GM06990 (cell line): ENCODE results near the gene FAM107A.

Experiments used
- DNase-seq: peaks from one replicate; pipeline ENCODE4 v3.0.0-alpha.2; 2011; ENCODE audit not compliant: insufficient read length; ENCODE audit errors: extremely low read depth
- H3K27me3 ChIP-seq: replicated peaks from 2 replicates; pipeline ENCODE4 v1.6.0; 2011; ENCODE audit warnings: low read length; ENCODE audit not compliant: control insufficient read depth, insufficient read depth
- H3K36me3 ChIP-seq: 2 replicates; pipeline ENCODE4 v1.5.1; 2011; ENCODE audit warnings: low read length; ENCODE audit not compliant: control insufficient read depth, insufficient read depth
- H3K4me3 ChIP-seq: replicated peaks from 2 replicates; pipeline ENCODE4 v1.5.1; 2011; ENCODE audit warnings: low read depth, mild to moderate bottlenecking, control low read depth, low read length
- TF ChIP-seq, protein P1 (sequence below): IDR thresholded peaks from 2 replicates; pipeline ENCODE4 v1.5.1; 2011; ENCODE audit warnings: low read length, control low read depth, mild to moderate bottlenecking, inconsistent platforms; ENCODE audit not compliant: insufficient read depth, poor library complexity, severe bottlenecking

FAM107A gene

DNA sequence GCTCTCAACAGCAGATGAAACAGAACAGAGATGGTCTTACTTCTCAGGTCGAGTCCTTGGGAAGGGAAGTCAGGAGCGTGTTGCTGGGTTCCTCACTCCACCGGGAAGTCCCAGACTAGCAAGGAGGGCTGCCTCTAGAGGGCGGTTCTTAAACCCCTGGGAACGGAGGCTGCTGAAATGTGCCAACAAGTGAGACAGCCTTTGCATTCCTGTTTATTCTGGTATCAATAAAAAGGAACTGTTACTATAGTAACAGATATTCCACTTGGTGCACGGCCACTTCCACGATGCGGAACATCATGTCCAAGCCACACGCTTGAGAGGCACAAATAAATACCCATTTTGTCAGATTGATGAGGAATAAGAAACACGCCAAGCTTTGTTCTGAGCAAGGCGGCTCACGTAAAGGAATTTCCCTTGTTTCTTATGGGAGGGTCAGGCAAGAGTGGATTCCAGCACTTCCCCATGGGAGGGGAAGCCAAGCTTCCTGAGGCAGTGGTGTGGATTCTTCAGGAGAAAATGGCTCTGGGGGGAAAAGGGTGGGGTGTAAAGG, at the start of gene FAM107A:
FAM107A (minus strand) TSS at position 123 of the 553 bp plus-strand sequence. CDS start 7,531 bp downstream, outside the sequence.
- Histone ChIP-seq H3K27me3 (peaks cover 1% of the 10 kb centered on the region), H3K4me3 (no peak within 1 kb of the TSS), H3K36me3 (no peaks in the 10 kb centered on the region)
- TF ChIP-seq, protein P1, sequence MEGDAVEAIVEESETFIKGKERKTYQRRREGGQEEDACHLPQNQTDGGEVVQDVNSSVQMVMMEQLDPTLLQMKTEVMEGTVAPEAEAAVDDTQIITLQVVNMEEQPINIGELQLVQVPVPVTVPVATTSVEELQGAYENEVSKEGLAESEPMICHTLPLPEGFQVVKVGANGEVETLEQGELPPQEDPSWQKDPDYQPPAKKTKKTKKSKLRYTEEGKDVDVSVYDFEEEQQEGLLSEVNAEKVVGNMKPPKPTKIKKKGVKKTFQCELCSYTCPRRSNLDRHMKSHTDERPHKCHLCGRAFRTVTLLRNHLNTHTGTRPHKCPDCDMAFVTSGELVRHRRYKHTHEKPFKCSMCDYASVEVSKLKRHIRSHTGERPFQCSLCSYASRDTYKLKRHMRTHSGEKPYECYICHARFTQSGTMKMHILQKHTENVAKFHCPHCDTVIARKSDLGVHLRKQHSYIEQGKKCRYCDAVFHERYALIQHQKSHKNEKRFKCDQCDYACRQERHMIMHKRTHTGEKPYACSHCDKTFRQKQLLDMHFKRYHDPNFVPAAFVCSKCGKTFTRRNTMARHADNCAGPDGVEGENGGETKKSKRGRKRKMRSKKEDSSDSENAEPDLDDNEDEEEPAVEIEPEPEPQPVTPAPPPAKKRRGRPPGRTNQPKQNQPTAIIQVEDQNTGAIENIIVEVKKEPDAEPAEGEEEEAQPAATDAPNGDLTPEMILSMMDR, result no peak
- no peak for DNase-seq

DNA sequence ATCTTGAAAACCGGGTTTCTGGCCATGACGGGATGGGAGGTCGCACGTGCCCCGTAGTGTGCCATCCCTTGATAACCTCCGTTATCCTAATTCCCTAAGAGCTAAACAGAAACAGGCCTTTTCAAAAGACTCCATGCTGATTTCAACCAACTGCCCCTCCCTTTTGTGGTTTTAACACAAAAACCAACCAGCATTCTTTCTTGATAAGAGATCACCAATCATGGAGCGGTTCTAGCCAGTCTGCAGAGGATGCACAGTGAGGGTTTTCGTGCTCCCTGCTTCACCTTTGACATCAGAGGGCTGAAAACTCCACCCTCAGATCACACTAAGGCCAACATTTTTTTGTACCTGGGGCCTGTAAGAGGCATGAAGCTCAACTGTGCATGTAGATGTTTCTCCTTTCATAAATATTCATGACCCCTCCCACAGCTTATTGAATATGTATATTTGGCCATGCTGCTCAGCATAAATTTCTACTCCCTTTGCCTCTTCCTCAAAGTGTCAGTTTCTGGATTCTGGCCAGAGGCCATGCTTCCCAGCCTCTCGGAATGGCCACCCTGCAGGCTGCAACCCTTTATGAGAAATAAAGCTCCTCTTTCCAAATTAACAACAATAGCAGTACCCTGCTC, 48.1 kb upstream of the FAM107A start:
- no peak for DNase-seq
- TF ChIP-seq, protein P1, result no peak
- Histone ChIP-seq H3K4me3 (no peak overlapping the region), H3K27me3 (no peaks in the 10 kb centered on the region; the same call in 1 of the 2 replicates), H3K36me3 (no peaks in the 10 kb centered on the region)

GRCh38 chr3:58624550-58624949, 47.4 kb upstream of the FAM107A start:
- TF ChIP-seq, protein P1, result no peak
- DNase-seq, result no peak
- no peak overlapping the region for H3K4me3 ChIP-seq
- no peaks in the 10 kb centered on the region for H3K27me3 ChIP-seq
- H3K36me3 ChIP-seq, result no peaks in the 10 kb centered on the region

- no peak for DNase-seq
- TF ChIP-seq, protein P1, result no peak
- Histone ChIP-seq H3K27me3 (no peaks in the 10 kb centered on the region), H3K4me3 (no peak overlapping the region), H3K36me3 (no peaks in the 10 kb centered on the region)
Observed at GRCh38 chr3:58623961-58624360, 46.8 kb upstream of the FAM107A start.

DNA sequence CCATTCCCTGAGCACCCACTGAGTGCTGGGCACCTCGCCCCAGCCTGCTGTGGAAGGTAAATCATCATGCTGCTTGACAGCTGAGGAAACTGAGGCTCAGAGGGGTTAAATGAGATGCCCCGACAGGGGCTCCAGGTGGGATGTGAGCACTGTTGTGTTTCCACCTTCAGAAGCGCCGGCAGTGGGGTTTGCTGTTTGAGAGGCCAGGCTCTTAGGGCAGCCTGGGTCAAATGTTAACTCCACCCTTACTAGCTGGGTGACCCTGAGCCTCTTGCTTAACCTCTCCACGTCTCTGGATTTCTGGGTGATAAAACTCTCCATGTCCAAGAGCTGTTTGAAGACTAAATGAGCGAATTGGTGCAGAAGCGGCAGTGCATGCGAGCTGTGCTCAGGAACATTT, 46.3 kb upstream of the FAM107A start:
- H3K36me3 ChIP-seq, result no peaks in the 10 kb centered on the region
- H3K4me3 ChIP-seq, result no peak overlapping the region
- TF ChIP-seq, protein P1, result no peak
- DNase-seq, result no peak
- H3K27me3 ChIP-seq, result no peaks in the 10 kb centered on the region
